GM21576 (cell line): Measurements from ENCODE around the gene ERVW-1.
"Not testable (repeated sequence)": the region's sequence is repeated elsewhere in the genome, so short reads cannot be mapped to it uniquely, and the experiment has no call there.

Experiments
- ATAC-seq: cut with Tn5 transposase; IDR thresholded peaks from one replicate; pipeline ENCODE4 v1.9.1; 2021; ENCODE audit warnings: mild to moderate bottlenecking, moderate library complexity; ENCODE audit not compliant: unreplicated experiment

ERVW-1 gene

DNA sequence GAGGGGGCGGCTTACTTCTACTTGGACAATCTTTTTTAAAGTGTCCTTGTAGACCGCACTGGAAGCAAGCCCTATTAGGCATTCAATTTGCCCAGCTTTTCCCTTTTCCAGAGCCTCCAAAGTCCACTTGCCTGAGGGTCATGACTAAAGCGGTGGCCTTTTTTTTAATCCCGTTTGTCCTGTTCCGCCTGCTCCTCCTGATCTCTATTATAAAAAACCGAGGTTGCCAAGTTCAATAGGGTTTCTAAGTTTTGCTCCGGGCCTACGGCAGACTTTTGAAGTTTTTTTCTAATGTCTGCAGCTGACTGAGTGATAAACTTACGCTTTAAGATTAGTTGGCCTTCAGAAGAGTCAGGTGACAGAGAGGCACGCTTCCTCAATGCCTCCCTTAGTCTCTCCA, 3.8 kb downstream of the ERVW-1 start:
- not testable (repeated sequence) for ATAC-seq

DNA sequence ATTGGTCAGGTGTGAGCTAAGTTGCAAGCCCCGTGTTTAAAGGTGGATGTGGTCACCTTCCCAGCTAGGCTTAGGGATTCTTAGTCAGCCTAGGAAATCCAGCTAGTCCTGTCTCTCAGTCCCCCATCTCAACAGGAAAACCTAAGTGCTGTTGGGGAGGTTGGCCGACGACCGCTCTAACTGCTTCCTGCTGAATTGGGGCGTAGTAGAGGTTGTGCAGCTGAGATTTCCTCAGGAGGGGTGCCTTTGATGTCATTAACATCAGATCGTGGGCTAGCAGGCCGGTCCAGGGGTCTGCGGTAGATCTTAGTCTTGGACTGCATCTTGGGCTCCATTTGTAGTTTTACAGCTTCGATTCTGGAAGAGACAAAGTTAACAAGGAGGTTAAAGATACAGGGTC, 9.2 kb downstream of the ERVW-1 start:
- not testable (repeated sequence) for ATAC-seq

DNA sequence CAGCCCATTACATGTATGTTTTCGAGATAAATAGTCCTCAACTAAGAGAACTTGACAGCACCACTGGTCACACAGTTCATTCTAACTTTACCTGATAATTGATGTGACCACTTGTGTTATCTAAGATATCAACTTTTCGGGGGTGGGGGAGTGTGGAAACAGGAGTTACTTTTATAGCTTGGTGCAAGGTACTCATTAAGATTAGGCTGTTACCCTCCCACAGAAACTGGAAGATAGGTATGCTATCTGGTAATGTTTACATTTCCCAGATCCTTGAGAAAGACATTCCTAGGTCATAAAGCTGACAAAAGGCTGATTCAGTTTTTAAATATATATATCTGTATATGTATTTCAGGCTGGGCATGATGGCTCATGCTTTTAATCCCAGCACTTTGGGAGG, 11.1 kb downstream of the ERVW-1 start:
- ATAC-seq, result no peak

DNA sequence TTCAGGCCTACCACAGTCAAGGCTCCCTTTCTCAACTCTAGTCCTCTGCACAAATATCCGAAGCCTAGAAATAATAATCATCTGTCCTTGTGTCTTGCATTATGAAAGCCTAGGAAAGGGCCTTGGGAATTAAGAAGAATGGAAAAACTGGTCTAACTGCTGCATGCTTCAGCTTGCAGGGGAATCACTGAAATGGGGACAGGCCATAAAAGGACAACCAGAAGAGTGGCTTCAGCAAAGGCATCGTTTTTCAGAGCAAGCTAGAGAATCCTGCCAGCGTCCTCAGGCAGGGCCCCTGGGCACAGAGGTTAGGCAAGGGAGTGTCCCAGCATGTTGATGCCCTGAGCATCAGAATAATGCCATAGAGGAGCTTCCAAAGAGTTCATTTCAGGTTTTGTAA, 13.2 kb downstream of the ERVW-1 start:
- no peak for ATAC-seq

DNA sequence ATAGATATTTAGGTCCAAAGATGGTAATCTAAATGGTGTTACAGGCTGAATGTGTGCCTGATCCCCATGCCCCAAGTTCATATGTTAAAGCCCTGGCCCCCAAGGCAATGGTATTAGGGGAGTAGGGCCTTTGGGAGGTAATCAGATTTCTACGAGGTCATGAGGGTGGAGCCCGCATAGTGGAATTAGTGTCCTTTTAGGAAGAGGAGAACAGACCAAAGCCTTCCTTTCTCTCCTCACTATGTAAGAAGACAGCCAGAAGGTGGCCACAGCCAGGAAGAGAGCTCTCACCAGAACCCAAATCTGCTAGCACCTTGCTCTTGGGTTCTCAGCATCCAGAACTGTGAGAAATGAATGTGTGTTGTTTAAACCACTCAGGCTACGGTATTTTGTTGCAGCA, 15.2 kb downstream of the ERVW-1 start:
- no peak for ATAC-seq

DNA sequence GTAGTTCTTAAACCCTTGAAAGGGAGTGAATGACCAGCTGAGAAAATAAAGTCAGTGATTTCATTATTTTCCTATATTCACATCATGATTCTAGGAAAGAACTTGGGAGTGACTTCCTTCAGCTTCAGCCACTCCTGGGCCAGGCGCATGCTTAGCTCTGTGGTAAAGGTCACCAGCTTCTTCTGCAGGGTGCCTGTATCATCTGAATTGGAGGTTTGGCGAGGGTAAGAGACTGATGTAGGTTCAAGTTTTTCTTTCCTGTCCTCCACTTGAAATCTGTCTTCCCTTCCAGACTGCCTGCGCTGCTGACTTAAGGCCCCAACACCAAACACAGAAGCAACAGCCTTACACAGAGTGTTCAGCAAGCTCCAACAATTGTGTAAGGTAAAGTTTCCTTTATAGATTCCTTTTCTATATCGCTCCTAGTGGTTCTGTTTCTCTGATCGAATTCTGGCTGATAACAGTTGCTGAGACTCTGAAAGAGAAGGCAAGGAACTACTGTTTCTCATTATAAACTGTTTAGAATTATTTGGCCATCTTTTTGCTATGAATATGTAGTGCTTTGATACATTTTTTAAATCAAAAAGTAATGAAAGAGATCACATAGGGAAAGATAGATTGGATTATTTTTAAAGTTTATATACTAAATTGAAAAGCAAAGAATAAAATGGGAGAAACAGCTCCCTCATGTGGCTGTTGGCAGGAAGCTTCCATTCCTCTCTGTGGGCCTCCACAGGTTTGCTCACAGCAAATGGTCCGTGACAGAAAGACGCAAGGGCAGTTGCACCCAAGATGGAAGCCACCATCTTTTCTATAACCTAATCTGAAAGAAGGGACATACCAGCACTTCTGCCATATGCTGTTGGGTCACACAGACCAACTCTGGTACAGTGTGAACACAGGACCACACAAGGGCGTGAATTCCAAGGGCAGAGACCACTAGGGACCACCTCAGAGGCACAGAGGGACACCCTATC, 16.4 kb downstream of the ERVW-1 start:
- ATAC-seq, result peak; percentile 64

DNA sequence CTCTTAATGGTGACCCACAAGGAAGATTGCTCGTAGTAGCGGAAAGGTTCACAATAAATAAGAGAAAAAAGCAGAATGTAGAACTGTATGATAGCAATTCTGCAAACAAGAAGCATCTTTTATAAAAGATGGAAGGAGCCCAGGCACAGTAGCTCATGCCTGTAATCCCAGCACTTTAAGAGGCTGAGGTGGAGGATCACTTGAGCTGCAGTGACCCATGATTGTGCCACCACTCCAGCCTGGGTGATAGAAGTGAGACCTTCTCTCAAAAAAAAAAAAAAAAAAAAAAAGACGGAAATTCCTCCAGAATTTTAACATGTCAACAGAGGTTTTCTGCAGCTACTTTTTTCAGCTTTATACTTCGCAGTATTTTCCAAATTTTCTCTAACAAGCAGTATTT, 17.2 kb downstream of the ERVW-1 start:
- ATAC-seq, result no peak

DNA sequence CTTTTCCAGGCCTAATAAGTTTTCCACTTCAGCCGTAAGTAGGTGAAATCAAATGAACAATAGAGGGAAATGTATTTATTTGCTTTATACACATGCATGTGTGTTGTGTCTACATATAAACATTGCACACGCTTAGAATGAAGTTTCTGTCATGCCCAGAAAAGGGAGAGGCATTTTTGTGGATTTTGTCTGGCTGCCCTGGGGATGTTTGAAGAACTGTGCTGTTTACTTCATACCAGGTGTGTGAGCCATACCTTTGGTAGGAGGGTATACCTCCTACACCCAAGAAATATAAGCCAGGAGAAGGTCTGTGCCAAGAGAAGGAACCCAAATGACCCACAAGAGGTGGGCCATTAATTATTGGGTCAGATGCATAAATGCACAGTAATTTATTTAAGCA, 17.6 kb downstream of the ERVW-1 start:
- no peak for ATAC-seq

DNA sequence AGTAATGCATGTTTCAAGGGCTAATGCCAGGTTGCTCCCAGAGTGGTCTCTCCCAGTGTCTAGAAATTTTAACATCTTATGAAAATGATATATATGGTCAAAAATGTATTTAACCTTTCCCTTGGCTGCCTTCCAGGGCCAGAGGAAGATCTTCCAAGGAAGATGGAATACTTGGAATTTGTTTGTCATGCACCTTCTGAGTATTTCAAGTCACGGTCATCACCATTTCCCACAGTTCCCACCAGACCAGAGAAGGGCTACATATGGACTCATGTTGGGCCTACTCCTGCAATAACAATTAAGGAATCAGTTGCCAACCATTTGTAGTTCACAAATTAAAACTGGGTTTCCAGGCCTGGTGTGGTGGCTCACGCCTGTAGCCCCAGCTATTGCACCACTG, 21.5 kb downstream of the ERVW-1 start:
- no peak for ATAC-seq

DNA sequence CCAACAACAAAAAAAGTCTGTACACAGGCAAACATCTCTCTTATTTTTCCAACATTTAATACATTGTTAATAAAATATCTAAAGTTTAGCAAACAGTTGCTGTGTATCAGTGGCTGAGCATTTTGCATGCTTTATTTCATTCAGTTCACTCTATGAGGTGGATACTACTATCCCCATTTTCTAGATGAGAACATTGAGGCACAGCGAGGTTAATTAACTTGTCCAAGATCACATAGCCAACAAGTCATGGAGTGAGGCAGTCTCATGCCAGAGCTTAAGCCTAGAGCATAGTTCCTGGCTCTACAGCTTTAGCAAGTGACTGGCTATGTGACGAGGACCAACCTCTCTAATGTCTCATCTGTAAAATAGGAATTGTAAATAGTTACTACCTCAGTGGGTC, 26.1 kb downstream of the ERVW-1 start:
- no peak for ATAC-seq

DNA sequence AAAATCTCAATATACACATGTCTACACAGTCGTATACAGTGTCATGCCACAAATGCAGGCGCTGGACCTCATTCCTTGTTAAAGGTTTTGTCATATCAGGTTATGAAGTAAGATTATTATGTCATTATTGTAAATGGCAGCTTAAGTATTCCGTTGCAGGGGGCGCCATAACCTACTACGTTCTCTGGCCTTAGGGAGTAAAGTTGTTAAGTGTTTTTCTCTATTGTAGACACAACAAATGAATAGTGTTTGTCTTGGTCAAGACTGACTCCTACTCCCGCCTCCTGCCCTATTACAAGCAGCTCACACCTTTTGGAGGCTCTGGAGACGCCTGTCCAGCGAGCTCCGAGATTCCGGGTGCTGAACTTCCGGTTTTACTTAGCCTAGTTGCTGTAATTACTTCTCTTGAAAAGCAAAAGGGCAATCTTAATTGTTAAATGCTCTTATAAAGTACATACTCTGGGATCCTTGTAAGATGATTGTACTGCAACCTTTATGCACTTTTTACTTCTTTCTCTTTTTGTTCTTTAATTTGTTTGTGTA, 29.5 kb downstream of the ERVW-1 start:
- ATAC-seq, result peak; percentile 37

DNA sequence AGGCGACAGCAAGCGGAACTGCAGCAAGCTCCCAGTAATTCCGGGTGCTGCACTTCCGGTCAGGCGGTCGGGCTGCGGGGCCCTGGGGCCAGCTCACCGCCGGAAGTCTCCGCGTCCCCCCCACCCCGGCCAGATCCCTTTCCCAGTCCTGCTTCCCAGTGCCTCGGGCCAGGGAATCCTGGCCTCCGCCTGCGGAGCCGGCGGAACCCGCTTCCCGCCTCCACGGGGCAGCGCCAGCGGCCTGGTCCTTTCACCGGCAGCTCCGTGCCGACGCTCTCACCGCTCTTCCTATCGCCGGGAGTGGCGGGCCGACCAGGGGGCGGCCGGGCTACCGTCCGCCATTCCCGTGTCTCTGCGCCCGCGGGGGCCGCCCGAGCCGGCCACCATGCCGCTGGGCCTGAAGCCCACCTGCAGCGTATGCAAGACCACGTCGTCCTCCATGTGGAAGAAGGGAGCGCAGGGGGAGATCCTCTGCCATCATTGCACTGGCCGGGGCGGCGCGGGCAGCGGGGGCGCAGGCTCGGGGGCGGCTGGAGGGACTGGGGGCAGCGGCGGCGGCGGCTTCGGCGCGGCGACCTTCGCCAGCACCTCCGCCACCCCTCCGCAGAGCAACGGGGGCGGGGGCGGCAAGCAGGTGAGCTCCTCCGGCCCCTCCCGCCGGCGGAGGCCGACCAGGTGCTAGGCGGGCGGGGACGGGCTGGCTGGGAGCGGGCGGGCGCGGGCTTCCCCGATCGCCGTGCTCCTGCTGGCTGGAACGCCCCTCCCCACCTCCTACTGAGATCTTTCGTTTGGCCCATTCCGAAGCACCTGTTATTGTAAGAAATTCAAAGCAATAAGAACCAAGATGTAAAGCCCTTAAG, 30.2 kb downstream of the ERVW-1 start, which contains the start of gene GATAD1:
TSS of gene GATAD1 (plus strand) at position 138 of the 860 bp plus-strand sequence. CDS start at position 386, 248 bp downstream.
- ATAC-seq, result peak; percentile 84

DNA sequence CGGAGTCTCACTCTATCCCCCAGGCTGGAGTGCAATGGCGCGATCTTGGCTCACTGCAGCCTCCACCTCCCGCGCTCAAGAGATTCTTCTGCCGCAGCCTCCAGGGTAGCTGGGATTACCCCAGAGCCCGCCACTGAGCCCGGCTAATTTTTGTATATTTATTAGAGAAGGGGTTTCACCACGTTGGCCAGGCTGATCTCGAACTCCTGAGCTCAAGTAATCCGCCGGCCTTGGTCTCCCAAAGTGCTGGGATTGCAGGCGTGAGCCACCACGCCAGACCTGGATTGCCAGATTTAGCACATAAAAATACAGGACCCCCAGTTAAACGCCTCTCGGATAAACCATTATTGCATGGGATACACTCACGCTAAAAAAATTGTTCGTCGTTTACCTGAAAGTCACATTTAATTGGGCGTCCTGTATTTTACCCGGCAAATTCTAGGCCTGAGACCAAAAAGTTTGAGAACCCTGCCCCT, 30.8 kb downstream of the ERVW-1 start:
- ATAC-seq, result no peak

DNA sequence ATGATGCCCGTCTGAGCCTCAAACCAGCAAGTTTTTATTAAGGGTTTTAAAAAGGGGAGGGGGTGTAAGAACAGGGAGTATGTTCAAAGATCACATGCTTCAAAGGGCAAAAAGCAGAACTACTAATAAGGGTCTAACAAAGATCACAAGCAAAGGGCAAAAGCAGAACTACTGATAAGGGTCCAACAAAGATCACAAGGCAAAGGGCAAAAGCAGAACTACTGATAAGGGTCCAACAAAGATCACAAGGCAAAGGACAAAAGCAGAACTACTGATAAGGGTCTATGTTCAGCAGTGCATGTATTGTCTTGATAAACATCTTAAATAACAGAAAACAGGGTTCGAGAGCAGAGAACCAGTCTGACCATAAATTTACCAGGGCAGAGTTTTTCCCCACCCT, 35.0 kb downstream of the ERVW-1 start:
- ATAC-seq, result not testable (repeated sequence)

DNA sequence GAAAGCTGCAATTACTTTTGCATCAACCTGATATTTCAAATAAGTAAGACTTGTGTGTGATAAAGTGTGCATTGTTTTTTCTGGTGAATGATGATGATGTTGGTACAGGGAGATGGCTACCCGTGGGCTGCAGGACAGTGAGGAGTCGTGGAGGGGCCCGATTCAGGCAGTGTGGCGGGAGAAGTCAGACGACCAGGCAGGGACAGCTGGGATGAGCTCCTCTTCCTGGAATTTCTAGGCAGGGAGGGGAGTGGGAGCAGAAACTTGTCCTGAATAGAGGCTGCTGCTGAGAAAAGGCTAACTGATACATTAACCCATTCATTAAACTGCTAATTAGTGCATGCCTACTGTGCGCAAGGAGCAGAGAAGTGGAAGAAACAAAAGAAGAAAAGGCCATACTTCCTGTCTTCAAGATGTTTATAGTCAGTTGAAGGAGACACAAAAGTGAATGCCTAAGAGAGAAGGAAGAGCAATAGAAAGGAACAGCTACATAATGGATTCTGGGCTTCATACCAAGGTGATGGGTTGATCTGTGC, 39.7 kb downstream of the ERVW-1 start:
- no peak for ATAC-seq

DNA sequence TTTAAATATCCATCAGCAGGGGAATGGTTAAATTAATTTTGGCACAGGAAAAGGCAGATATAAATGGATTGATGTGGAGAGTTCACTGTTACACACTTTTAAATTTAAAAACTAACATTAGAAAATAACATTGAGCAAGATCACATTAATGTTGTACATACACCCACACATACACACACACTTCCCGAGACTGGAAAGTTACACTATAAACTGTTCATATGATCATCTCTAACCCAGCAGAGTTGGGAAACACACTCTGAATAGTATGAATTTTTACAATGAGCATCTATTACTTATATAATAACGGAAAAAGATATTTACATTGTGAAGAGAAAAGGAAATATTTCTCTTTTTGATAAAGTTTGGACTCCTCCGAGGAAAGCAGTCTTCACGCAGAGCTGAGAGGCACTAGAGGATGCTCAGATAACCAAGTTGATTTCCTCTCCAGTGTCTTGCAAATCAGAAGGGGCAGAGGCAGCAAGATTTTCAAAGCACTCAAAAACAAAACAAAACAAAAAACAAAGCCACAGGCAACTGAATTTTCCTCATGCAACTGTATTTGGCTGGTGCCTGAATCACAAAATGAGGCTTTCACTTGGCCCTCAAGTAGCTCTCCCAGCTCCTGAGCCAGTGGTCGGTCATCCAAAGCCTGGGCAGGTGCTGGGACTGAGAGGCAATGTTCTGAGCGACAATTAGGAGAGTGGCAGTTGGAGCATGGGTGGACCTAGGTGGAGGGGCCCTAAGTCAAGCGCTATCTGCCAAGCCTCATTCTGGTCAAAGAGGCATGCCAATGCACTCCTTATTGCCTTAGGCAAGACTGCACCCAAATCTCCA, 40.9 kb downstream of the ERVW-1 start:
- ATAC-seq, result no peak

DNA sequence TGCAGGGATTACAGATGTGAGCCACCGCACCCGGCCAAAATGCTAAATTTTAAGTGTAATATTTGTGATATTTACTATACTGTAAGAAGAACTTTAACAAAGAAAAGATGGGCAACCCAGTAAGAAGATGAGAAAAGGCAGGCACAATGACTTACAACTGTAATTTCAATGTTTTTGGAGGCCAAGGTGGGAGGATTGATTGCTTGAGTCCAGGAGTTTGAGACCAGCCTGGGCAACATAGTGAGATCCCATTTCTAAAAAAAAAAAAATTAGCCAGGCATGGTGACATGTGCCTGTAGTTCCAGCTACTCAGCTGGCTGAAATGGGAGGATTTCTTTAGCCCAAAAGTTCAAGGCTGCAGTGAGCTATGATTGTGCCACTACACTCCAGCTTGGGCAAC, 42.2 kb downstream of the ERVW-1 start:
- no peak for ATAC-seq

DNA sequence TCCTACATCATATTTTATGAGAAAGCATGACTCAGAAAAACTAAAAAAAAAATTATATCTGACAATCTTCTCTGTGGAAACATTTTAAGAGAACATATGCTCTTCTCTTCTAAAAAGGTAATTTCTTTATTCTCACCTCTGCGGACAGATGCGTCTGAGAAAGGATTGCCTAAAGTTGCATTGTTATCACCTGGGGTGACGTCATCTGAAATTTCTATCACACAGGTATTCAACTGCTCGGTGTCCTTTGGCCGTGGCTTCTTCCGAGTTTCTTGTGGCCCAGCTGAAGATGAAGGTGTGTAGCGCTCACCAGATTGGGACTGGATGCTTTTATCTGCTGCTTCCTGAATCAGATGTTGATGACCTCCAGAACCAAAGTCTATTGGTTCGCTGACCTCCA, 44.7 kb downstream of the ERVW-1 start:
- ATAC-seq, result no peak

DNA sequence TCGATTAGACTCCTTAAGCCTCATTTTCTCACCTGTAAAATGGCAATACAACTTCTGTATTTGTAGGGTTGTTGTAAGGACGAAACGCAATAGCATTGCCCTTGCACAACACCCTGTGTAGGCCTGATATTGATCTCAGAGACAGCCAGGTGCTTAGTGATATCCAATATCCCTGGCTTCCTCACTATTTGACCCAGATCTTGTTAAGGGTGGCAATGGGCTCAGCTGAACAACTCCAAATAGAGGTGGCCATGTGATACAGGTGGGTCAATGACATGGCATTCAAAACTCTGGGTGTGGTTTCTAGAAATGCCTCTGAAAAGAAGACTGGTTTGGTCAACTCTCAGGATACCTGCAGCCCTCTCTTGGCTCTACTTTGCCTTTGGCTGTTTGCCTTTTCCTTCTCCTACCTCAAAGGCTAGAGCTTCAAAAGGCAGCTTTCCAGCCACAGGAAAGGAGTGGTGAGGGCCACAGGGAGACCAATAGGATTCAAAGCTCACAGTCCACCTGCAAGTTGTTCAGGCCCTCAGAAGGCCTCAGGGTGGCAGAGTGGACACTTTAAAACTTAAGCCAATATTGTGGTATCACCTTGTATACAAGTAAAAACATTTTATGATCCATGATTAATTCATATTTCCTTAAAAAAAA, 45.3 kb downstream of the ERVW-1 start:
- no peak for ATAC-seq

DNA sequence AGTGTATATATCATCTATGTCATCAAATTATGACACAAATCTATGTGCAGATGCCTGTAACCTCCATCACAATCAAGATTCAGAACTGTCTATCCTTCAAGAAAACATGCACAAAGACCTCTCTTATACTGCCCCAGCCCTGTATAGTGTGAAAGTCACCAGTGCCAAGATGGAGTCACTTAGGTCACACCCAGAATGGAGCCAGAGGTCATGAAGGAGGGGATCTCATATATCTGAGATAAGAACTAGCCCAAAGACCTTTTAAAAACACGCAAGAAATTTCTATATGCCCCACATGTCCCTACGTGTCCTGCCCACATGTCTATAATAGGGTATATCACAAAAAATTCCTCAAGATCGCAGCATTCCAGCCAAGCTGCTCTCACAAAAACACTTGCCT, 50.6 kb downstream of the ERVW-1 start:
- no peak for ATAC-seq
